ENCODE data around the gene RAB3IL1. TPM values are rescaled to one million over a fixed set of nuclear protein-coding genes. Genes with fewer than 3 reads are reported as not detected.

The RAB3IL1 gene
- total RNA-seq, 2 experiments from 2014 or later, result not detected

Small RNA genes lying within 50 kb of the gene (microRNA-seq; reads per million reads assigned to microRNA genes)
- not detected for gene MIR6746 (ENCODE audit: borderline microRNAs expressed, borderline replicate concordance)

Other genes with a start within 250 kb of the RAB3IL1 start
- under 1 TPM in 1 of 2 experiments, not detected in 1; 0.05 TPM for gene DAGLA, start 237.2 kb downstream of the RAB3IL1 start, total RNA-seq
- gene MYRF, start 164.9 kb downstream of the RAB3IL1 start, total RNA-seq, result 1 to 10 TPM in 1 of 2 experiments, under 1 TPM in 1; 0.97 to 1.6 TPM
- gene TMEM258, start 125.0 kb downstream of the RAB3IL1 start, total RNA-seq, result 100 to 1,000 TPM; 162 to 170 TPM
- 100 to 1,000 TPM; 109 to 114 TPM for gene FEN1, start 124.7 kb downstream of the RAB3IL1 start, total RNA-seq
- gene FADS1, start 100.6 kb downstream of the RAB3IL1 start, total RNA-seq, result 10 to 100 TPM; 33.9 to 34.4 TPM
- gene FADS2, start 89.3 kb downstream of the RAB3IL1 start, total RNA-seq, result 100 to 1,000 TPM; 131 to 134 TPM
- gene FADS3, start 26.0 kb downstream of the RAB3IL1 start, total RNA-seq, result 10 to 100 TPM; 10.3 to 13.9 TPM
- under 1 TPM; 0.61 to 0.83 TPM for gene BEST1, start 32.8 kb upstream of the RAB3IL1 start, total RNA-seq
- gene FTH1, start 50.1 kb upstream of the RAB3IL1 start, total RNA-seq, result 100 to 1,000 TPM; 700 to 729 TPM
- 100 to 1,000 TPM; 126 to 130 TPM for gene INCENP, start 206.4 kb upstream of the RAB3IL1 start, total RNA-seq